MCF 10A (cell line): ENCODE results near the gene NCDN. TPM values are rescaled to one million over a fixed set of nuclear protein-coding genes. Genes with fewer than 3 reads are reported as not detected.

ENCODE experiments used
- BruUV-seq: library from RNA; stranded (reverse); fragments of 400-500 nt; replicated peaks from 2 replicates; lab custom pipeline; 2021; lab: Mats Ljungman, UMichigan
- CTCF ChIA-PET: fragments of 300-600 bp; sonication (Branson Sonifier 250); formaldehyde crosslinking; extraction: SDS; loops from one replicate; lab custom pipeline; 2021; ENCODE audit warnings: antibody characterized with exemption, inconsistent platforms; lab: Yijun Ruan, JAX
- POLR2A ChIA-PET: fragments of 300-600, 350-650 bp; sonication (Branson Sonifier 250); formaldehyde crosslinking; extraction: SDS; loops from one replicate; lab custom pipeline; 2020; ENCODE audit warnings: antibody characterized with exemption, inconsistent platforms; lab: Yijun Ruan, JAX
- DNase-seq: peaks from one replicate; pipeline ENCODE4 v3.0.0-alpha.2; 2018; ENCODE audit not compliant: unreplicated experiment
- H3K27ac Mint-ChIP-seq: one replicate; pipeline ENCODE4 v1.8.0; 2022; ENCODE audit warnings: mild to moderate bottlenecking, low read depth, mixed read lengths; ENCODE audit not compliant: unreplicated experiment
- H3K27me3 Mint-ChIP-seq: one replicate; pipeline ENCODE4 v1.8.0; 2022; ENCODE audit warnings: mixed read lengths; ENCODE audit not compliant: insufficient read depth, unreplicated experiment
- H3K36me3 Mint-ChIP-seq: one replicate; pipeline ENCODE4 v1.8.0; 2022; ENCODE audit warnings: mild to moderate bottlenecking, moderate library complexity, mixed read lengths; ENCODE audit not compliant: insufficient read depth, unreplicated experiment
- H3K4me1 Mint-ChIP-seq: one replicate; pipeline ENCODE4 v1.8.0; 2022; ENCODE audit warnings: mixed read lengths; ENCODE audit not compliant: insufficient read depth, unreplicated experiment
- H3K4me3 Mint-ChIP-seq: one replicate; pipeline ENCODE4 v1.8.0; 2022; ENCODE audit warnings: mild to moderate bottlenecking, moderate library complexity, mixed read lengths; ENCODE audit not compliant: unreplicated experiment
- H3K9me3 Mint-ChIP-seq: one replicate; pipeline ENCODE4 v1.8.0; 2022; ENCODE audit warnings: mixed read lengths; ENCODE audit not compliant: unreplicated experiment
- CTCF ChIP-seq: fragments of 200-600 bp; IDR thresholded peaks from one replicate; pipeline ENCODE4 v1.8.0; 2022; ENCODE audit warnings: antibody characterized with exemption, mild to moderate bottlenecking; ENCODE audit not compliant: unreplicated experiment
- intact Hi-C: fragments of 100-400 bp; cut with micrococcal nuclease; formaldehyde crosslinking; loops from 2 replicates; pipeline ENCODE4 v1.14.1; 2022
- total RNA-seq: library from RNA; stranded (reverse); gene quantifications from 2 replicates; pipeline ENCODE4 v1.2.3, GENCODE V29; 2022

The NCDN gene
- total RNA-seq, 1 experiment from 2014 or later, result 31.5 TPM

- ChIA-PET POLR2A (interaction anchor here (0.7 kb wide), 1 partner anchor 129 kb away, joined by 4 read pairs; no protein-coding TSS in a partner anchor), CTCF (no interaction called here)
- TF ChIP-seq CTCF, result no peak
- H3K4me3 Mint-ChIP-seq, result no peak overlapping the region
- intact Hi-C loops, result no loop called here
- no peak overlapping the region for H3K27ac Mint-ChIP-seq
- BruUV-seq, result no TSS peak
- no peak for DNase-seq
- H3K4me1 Mint-ChIP-seq, result peaks cover 10% of the 10 kb centered on the region
- peaks cover 19% of the 10 kb centered on the region for H3K36me3 Mint-ChIP-seq
- H3K9me3 Mint-ChIP-seq, result peaks cover 8% of the 10 kb centered on the region
- no peaks in the 10 kb centered on the region for H3K27me3 Mint-ChIP-seq
Observed at GRCh38 chr1:35511305-35511704, 46.3 kb upstream of the NCDN start.

- no peak overlapping the region for H3K4me3 Mint-ChIP-seq
- BruUV-seq, result no TSS peak
- peaks cover 11% of the 10 kb centered on the region for H3K36me3 Mint-ChIP-seq
- CTCF ChIA-PET, result no interaction called here
- H3K9me3 Mint-ChIP-seq, result peaks cover 32% of the 10 kb centered on the region
- H3K27ac Mint-ChIP-seq, result no peak overlapping the region
- H3K27me3 Mint-ChIP-seq, result no peaks in the 10 kb centered on the region
- intact Hi-C loops, result no loop called here
- no peak for DNase-seq
- no peak for TF ChIP-seq CTCF
- POLR2A ChIA-PET, result interaction anchor here (0.7 kb wide), 1 partner anchor 9 kb away, joined by 4 read pairs; no protein-coding TSS in a partner anchor
- H3K4me1 Mint-ChIP-seq, result no peaks in the 10 kb centered on the region
Observed at GRCh38 chr1:35518183-35518582, 39.4 kb upstream of the NCDN start.

GRCh38 chr1:35519432-35519831, 38.2 kb upstream of the NCDN start:
- ChIA-PET POLR2A (no interaction called here), CTCF (no interaction called here)
- DNase-seq, result no peak
- Mint-ChIP-seq H3K4me3 (no peak overlapping the region), H3K27ac (no peak overlapping the region), H3K27me3 (no peaks in the 10 kb centered on the region), H3K36me3 (peaks cover 8% of the 10 kb centered on the region), H3K4me1 (no peaks in the 10 kb centered on the region), H3K9me3 (peaks cover 35% of the 10 kb centered on the region)
- no TSS peak for BruUV-seq
- intact Hi-C loops, result no loop called here
- no peak for TF ChIP-seq CTCF

- no peaks in the 10 kb centered on the region for H3K27me3 Mint-ChIP-seq
- peaks cover 16% of the 10 kb centered on the region for H3K9me3 Mint-ChIP-seq
- no peak for TF ChIP-seq CTCF
- no peaks in the 10 kb centered on the region for H3K4me1 Mint-ChIP-seq
- POLR2A ChIA-PET, result interaction anchor here (0.7 kb wide), 1 partner anchor 8 kb away, joined by 3 read pairs; no protein-coding TSS in a partner anchor
- no peak overlapping the region for H3K27ac Mint-ChIP-seq
- no peak for DNase-seq
- CTCF ChIA-PET, result interaction anchor here (0.7 kb wide), 1 partner anchor 12 kb away, joined by 3 read pairs; no protein-coding TSS in a partner anchor
- H3K4me3 Mint-ChIP-seq, result no peak overlapping the region
- no TSS peak for BruUV-seq
- intact Hi-C loops, result no loop called here
- peaks cover 5% of the 10 kb centered on the region for H3K36me3 Mint-ChIP-seq
Observed at GRCh38 chr1:35524106-35524505, 33.5 kb upstream of the NCDN start.
